GM19025 (cell line): Measurements from ENCODE around the gene CES2.
"Not testable (repeated sequence)": the region's sequence is repeated elsewhere in the genome, so short reads cannot be mapped to it uniquely, and the experiment has no call there.

Experiments
- ATAC-seq: cut with Tn5 transposase; IDR thresholded peaks from one replicate; pipeline ENCODE4 v1.9.1; 2021; ENCODE audit warnings: mild to moderate bottlenecking, low read depth, moderate library complexity; ENCODE audit not compliant: unreplicated experiment

CES2 gene

DNA sequence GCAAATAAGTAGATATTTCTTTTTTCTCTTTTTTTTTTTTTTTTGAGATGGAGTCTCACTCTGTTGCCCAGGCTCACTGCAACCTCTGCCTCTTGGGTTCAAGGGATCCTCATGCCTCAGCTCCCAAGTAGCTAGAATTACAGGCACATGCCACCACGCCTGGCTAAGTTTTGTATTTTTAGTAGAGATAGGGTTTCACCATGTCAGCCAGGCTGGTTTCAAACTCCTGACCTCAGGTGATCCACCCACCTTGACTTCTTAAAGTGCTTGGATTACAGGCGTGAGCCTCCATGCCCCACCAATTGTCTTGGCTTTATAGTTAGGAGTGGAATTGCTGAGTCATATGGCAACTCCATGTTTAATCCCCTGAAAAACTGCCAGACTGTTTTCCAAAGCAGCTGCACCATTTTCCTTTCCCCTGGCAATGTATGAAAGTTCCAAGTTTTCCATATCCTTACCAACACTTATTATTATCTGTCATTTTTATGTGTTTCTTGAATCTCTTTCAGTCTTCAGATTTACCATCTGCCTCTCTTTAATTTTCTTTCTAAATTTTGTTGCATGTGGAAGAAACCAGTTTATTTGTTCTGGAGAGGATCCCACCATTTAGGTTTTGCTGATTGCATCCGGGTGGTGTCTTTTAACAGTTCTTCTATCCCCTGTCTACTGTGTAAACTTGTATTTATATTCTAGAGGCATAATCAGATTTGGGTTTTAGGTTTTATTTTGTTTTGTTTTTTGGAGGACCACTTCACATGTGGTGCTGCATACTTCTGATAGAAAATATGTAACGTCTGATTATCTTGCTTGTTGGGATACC, 15.9 kb downstream of the CES2 start:
- ATAC-seq, result no peak

- ATAC-seq, result no peak
These were observed 17.3 kb downstream of the CES2 start for GRCh38 chr16:66952430-66953110.

GRCh38 chr16:66953462-66954096, 18.3 kb downstream of the CES2 start:
- ATAC-seq, result no peak

DNA sequence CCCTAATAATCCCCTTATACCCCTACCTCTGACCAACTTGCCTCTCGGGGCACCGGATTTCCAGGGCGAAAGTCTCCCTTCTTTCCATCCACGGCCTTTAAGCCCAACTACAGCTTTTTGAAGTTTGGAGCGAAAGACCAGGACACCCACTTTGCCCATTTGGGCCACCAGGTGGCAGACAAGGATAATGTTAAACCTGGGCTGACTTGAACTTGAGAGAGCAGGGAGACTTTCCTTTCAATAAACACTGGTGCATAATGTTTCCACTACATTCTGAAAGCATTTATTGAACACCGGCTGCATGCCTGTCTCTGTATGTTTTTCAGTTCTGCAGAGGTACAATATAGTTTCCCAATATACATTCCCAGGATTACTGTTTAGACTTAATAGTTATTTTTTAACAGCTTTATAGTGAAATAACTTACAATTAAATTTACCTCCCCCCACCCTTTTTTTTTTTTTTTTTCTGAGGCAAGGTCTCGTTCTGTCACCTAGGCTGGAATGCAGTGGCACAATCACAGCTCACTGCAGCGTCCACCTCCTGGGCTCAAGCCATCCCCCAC, 18.9 kb downstream of the CES2 start:
- no peak for ATAC-seq

DNA sequence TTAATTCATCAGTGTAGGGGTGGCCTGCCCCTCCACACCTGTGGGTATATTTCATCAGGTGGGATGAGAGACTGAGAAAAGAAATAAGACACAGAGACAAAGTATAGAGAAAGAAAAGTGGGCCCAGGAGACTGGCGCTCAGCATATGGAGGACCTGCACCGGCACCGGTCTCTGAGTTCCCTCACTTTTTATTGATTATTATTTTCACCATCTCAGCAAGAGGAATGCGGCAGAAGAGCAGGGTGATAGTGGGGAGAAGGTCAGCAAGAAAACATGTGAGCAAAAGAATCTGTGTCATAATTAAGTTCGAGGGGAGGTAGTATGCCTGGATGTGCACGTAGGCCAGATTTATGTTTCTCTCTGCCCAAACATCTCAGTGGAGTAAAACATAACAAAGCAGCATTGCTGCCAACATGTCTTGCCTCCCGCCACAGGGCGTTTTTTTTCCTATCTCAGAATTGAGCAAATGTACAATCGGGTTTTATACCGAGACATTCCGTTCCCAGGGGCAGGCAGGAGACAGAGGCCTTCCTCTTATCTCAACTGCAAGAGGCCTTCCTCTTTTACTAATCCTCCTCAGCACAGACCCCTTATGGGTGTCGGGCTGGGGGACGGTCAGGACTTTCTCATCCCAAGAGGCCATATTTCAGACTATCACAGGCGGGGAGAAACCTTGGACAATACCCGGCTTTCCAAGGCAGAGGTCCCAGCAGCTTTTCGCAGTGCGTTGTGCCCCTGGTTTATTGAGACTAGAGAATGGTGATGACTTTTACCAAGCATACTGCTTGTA, 20.2 kb downstream of the CES2 start:
- not testable (repeated sequence) for ATAC-seq

- not testable (repeated sequence) for ATAC-seq
These were observed 20.8 kb downstream of the CES2 start for GRCh38 chr16:66956154-66956457.

DNA sequence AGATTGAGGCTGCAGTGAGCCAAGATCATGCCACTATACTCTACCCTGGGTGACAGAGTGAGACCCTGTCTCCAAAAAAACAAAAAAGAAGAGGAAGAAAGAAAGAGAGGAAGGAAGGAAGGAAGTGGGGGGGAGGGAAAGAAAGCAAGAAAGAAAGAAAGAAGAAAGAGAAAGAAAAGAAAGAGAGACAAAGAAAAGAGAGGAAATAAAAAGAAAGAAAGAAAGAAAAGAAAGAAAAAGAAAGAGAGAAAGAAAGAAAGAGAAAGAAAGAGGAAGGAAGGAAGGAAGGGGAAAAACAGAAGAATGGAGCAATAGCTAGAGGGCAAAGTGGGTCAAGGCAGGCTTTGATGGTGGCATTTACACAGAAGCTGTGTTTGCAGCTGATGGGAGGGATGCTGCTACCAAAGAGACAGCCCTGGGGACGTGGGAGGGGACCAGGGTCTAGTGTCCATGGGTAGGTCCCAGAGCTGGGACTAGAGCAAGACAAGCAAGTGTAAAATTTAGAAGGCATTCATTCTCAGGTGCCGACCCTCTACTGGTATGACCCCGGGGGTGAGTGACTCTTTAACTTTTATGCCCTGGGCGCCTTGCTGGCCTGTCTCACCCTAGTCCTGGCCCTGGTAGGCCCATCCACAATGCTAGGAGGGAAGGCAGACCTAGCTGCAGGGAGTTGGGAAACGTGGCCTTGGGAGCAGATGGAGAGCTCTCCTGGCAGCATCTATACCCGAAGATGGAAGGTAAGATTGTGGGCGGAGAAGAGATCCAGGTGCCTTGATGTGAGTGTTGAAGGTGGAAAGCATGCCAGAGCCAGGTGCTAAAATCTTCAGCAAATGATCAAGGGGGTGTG, 23.8 kb downstream of the CES2 start:
- no peak for ATAC-seq

- no peak for ATAC-seq
These were observed 24.4 kb downstream of the CES2 start for GRCh38 chr16:66959704-66960161.

- no peak for ATAC-seq
These were observed 25.0 kb downstream of the CES2 start for GRCh38 chr16:66960270-66960669.

DNA sequence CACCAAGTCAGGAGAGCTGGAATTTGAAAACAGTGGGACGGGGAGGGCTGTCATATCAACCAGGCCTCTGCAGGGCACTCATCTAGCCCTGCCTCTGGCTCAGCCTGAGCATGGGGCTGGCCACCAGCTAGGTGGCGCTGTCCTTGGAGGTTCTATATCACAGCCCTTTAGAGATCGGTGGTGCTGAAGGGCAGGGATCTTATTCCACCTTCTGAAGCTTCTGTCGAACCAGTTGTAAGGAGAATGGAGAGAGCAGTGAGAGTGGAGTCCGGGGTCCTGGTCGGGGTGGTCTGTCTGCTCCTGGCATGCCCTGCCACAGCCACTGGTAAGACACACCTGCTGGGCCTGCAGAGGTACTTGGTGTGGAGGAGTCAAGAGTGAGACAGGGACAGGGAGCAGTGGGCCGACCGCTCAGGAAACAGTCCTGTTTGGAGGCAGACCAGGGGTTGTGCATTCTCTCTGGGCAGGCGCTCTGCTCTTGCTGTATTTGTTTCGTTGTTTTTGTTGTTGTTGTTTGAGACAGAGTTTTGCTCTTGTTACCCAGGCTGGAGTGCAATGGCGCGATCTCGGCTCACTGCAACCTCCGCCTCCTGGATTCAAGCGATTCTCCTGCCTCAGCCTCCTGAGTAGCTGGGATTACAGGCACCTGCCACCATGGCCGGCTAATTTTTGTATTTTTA, 25.9 kb downstream of the CES2 start, which contains the start of gene CES3:
Gene CES3, plus strand, starts transcription at position 202 of the 680 bp plus-strand sequence. Its CDS starts 42 bp downstream, at position 244.
- ATAC-seq, result no peak

GRCh38 chr16:66961914-66962313, 26.6 kb downstream of the CES2 start:
- no peak for ATAC-seq

DNA sequence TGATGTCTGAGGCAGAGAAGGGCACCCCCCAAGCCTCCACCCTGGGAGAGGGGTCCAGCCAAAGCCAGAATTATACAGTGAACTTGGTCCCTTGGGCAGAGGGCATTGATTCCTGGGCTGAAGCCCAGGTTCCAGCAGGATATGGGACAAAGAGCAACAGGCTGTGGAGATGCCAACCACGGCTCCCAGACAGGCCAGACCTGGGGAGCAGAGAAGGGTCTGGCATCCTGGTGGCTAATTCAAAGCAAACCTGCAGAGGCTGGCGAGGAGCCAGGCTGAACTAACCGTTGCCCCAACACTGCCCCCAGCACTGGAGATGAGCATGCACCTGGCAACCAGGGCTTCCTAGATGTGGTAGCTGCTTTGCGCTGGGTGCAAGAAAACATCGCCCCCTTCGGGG, 28.7 kb downstream of the CES2 start:
- ATAC-seq, result no peak

- ATAC-seq, result no peak
These were observed 33.5 kb downstream of the CES2 start for GRCh38 chr16:66968847-66969246.

DNA sequence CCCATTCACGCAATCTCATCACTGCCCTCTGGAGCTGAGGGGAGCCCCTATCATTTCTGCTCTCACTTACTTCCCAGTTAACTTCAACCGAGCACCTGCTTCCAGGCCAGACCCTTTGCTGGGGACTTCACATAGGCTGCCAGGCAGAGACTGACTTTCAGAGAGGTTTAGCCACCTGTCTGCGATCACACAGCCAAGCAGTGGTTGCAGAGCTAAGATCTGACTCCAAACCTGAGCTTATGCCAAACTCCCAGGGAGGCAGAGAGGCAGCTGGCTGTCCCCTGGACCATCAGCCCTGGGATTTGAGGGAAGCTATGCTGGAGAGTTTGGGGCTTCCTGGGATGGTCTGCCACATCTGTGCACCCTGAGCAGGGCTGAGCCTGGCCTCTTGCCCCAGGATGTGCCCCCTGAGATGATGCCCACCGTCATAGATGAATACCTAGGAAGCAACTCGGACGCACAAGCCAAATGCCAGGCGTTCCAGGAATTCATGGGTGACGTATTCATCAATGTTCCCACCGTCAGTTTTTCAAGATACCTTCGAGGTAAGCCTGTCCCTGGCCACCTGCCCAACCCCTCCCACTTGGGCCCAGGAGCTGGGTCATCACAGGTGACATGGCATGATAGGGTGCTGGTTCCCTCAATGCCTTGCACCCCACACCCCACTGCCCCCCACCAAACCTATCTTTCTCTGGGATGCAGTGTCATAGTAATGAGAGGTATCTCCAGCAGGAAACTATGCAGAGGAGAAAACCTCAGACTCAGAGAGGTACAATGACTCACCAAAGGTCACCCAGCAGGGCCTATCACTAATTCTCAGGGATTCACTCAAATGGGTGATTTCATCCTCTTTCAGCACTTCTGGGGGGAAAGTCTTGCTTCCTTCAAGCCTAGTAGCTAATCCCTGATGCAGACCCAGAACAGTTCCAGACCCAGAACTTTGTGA, 35.7 kb downstream of the CES2 start:
- no peak for ATAC-seq

GRCh38 chr16:66972983-66973382, 37.7 kb downstream of the CES2 start:
- no peak for ATAC-seq

DNA sequence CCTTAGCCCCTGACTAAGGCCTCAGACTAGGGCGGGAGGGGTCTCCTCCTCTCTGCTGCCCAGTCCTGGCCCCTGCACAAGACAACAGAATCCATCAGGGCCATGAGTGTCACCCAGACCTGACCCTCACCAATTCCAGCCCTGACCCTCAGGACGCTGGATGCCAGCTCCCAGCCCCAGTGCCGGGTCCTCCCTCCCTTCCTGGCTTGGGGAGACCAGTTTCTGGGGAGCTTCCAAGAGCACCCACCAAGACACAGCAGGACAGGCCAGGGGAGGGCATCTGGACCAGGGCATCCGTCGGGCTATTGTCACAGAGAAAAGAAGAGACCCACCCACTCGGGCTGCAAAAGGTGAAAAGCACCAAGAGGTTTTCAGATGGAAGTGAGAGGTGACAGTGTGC, 38.4 kb downstream of the CES2 start:
- no peak for ATAC-seq

DNA sequence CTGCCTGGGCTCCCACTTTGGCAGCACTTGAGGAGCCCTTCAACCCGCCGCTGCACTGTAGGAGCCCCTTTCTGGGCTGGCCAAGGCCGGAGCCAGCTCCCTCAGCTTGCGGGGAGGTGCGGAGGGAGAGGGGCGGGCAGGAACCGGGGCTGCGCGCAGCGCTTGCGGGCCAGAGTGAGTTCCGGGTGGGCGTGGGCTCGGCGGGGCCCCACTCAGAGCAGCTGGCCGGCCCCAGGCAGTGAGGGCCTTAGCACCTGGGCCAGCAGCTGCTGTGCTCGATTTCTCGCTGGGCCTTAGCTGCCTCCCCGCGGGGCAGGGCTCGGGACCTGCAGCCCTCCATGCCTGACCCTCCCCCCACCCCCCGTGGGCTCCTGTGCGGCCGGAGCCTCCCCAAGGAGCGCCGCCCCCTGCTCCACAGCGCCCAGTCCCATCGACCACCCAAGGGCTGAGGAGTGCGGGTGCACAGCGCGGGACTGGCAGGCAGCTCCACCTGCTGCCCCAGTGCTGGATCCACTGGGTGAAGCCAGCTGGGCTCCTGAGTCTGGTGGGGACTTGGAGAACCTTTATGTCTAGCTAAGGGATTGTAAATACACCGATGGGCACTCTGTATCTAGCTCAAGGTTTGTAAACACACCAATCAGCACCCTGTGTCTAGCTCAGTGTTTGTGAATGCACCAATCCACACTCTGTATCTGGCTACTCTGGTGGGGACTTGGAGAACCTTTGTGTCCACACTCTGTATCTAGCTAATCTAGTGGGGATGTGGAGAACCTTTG, 39.0 kb downstream of the CES2 start:
- ATAC-seq, result not testable (repeated sequence)
